ENCODE data around the gene MEPCE. TPM values are rescaled to one million over a fixed set of nuclear protein-coding genes. Genes with fewer than 3 reads are reported as not detected.
A peak's percentile ranks its signal among the peaks of the same experiment; 100 is the strongest.

MEPCE gene
- total RNA-seq, 2 donors from 2014 or later: 53.0 to 83.5 TPM

DNA sequence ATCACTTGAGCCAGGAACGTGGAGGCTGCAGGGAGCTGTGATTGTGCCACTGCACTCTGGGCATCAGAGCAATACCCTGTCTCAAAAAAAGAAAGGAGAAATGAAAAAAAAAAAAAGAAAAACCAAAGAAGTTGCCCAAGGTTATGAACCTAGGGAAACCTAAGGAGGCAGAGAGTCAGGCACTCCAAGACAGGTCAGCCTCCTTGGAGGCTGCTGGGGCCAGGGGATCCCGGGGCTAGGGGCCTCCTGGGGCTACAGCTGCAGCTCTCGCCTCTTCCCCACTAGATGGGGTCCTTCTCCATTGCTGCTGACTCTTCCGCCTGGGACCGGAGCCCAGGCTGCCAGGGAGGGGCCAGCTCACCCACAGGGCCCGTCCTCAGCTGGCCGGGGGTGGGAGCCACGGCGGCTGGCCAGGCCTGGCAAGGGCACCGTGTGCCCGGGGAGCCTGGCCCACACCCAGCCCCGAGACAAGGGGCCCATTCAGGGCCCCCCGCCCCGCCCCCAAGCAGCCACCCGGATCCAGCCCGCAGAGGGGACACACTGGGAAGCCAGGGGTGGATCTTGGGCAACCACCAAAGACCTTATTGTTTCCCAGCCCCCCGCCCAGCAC, 36.2 kb downstream of the MEPCE start:
- Mint-ChIP-seq H3K9me3 (no peaks in the 10 kb centered on the region), H3K36me3 (no peaks in the 10 kb centered on the region), H3K27ac (no peak overlapping the region)
- peak; percentile 15 to 17 for ATAC-seq
- no peak for DNase-seq (ENCODE audit: low spot score in 2 of 2)

DNA sequence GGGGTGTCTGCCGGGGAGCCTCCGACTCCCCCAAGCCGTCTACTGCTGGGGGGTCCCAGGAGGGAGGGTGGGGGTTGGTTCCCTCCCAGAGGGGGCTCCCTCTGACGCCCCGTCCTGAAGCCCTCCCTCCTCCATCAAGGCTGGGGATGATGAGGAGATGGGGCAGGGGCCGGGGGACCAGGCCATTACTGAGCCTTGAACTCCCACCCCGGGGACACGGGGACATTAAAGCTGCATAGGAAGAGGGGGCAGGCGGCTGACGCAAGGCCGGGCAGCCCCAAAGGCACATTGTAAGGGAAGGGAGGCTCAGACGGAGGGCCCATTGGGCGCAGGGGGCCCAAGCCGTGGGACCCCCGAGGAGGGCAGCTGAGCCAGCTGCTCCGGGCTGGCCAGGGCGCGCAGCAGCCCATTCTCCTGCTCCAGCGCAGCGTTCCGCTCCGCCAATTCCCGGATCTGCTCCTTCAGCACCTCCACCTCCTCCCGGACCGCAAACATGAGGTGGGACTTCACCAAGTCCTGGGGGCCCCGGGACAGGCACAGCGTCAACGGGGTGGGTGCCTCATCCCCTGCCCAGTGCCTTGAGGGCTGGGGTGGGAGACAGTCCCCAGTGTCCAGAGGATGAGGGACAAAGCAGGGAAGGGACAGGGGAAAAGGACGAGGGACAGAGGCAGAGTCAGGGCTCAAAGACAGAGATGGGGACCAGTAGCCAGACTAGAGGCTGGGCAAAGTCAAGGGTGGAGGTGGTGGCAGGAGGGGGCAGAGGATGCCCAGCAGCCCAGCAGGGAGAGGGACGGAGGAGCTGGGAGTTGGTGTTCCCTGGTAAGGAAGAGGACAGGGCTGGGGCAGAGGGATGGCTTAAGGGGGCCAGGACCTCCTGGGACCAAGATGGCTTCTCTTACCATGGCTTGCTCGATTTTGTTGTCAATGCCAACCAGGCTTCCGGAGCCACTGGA, 37.3 kb downstream of the MEPCE start:
- no peak for DNase-seq (ENCODE audit: low spot score in 2 of 2)
- Mint-ChIP-seq H3K36me3 (no peaks in the 10 kb centered on the region), H3K27ac (peak overlapping the region; percentile 29 to 72), H3K9me3 (no peaks in the 10 kb centered on the region)
- no peak for ATAC-seq

DNA sequence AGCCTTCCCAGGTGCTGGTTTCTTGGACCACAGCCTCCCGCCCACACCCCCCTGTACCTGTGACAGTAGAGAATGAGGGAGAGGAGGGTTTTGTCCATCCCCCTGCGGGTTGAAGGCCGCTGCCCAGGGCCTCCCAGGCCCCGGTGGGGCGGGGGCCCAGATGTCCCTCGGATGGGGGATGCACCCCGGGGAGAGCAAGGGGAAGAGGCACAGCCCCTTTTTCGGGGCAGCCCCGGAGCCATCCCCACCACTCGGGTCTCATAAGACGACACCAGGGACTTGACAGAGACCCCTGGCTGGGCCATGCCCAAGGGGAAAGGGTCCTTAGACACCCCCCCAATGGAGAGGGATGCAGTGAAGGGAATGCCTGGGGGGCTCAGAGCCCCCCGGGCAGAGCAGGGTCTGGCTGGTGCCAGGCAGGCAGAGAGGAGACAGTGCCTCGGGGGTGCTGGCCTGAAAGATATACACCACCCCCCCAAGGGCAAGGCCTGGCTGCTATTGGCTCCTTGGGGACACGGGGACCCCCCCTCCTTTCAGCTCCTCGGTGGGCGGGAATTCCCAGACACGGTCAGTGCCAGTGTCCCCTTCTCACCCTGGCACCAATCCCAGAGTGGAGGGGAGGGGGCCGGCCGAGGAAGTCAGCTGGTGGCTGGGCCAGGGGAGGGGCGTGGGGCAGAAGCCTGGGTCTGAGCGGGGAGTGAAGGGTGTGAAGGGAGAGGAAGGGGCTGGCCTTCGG, 38.2 kb downstream of the MEPCE start:
- Mint-ChIP-seq H3K36me3 (no peaks in the 10 kb centered on the region), H3K27ac (peak overlapping the region in 1 of 2 donors; percentile 29)

DNA sequence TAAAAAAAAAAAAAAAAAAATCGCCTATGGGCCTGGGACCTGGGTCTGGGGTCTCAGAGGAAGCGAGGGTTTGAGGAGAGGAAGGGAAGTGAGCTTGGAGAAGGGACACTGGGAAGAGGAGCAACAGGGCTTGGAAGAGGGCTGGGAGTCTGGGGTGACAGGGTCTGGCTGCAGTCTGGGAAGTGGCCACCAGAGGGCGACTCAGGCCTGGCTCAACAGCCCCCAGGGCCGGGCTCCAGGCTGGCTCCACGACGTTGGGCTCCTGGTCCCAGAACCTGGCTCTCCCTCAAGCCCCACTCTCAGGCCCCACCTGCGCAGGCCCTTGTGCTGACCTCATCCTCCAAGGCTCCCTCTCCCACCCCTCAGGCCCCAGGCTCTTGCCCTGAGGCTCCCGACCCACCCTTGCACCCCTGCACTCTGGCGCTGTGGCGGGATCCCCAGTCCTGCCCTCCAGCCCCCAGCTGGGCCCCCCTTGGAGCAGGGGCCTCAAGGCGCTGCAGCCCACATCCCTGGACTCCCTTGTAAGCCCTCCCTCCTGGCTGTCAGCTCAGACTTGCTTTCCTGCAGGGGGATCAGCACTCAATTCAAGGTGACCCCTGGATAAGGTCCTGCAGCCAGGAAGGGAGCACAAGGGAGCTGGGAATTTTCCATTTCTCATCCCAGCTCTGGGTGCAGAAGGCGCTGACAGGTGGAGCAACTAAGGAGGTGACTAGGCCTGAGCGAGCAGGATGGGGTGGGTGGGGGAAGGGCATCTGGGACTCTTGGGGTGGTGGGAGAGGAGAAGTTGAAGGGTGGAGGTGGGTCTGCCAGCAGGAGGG, 39.8 kb downstream of the MEPCE start:
- H3K27ac Mint-ChIP-seq: no peak overlapping the region
- peak; percentile 78 to 88 for ATAC-seq
- DNase-seq (ENCODE audit: low spot score in 2 of 2): peak; percentile 79 to 90
- H3K9me3 Mint-ChIP-seq: no peaks in the 10 kb centered on the region
- peaks cover 4 to 8% of the 10 kb centered on the region in 2 donors for H3K36me3 Mint-ChIP-seq

More for the DNA sequence above, 38.2 kb downstream of the MEPCE start:
- DNase-seq (ENCODE audit: low spot score in 2 of 2): no peak
- H3K9me3 Mint-ChIP-seq: no peaks in the 10 kb centered on the region
- ATAC-seq: no peak

DNA sequence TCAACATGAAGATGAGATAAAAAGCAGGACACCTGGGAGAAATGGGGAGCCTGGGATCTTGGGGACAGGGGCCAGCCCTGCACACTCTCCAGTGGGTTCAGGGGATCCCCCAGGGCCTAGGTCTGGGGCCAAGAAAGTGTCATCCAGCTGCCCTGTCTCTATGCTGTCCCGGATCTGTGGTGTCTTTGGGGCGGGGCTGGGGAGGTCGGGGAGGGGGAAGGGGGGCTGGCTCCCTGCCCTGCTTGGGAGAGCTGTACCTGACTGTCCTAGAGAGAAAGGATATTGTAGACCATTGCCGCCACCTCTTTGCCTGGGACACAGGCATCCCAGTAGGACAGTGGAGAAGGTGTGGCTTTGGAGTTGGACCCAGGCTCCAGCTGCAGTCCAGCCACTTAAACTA, 41.4 kb downstream of the MEPCE start:
- Mint-ChIP-seq H3K36me3 (peaks cover 4 to 16% of the 10 kb centered on the region in 2 donors), H3K9me3 (no peaks in the 10 kb centered on the region), H3K27ac (peak overlapping the region in 1 of 2 donors; percentile 79)
- DNase-seq (ENCODE audit: low spot score in 2 of 2) (no peak), ATAC-seq (no peak)

GRCh38 chr7:100472121-100472851, 42.7 kb downstream of the MEPCE start:
- peak overlapping the region; percentile 75 to 90 for H3K27ac Mint-ChIP-seq
- ATAC-seq (peak in 1 of 2 donors; percentile 1), DNase-seq (ENCODE audit: low spot score in 2 of 2) (no peak)
- peaks cover 10 to 24% of the 10 kb centered on the region in 2 donors for H3K36me3 Mint-ChIP-seq
- H3K9me3 Mint-ChIP-seq: no peaks in the 10 kb centered on the region

GRCh38 chr7:100472854-100473499, 43.3 kb downstream of the MEPCE start:
- ATAC-seq (peak in 1 of 2 donors; percentile 35), DNase-seq (ENCODE audit: low spot score in 2 of 2) (no peak)
- Mint-ChIP-seq H3K27ac (peak overlapping the region; percentile 75 to 82), H3K36me3 (peaks cover 10 to 24% of the 10 kb centered on the region in 2 donors), H3K9me3 (no peaks in the 10 kb centered on the region)

DNA sequence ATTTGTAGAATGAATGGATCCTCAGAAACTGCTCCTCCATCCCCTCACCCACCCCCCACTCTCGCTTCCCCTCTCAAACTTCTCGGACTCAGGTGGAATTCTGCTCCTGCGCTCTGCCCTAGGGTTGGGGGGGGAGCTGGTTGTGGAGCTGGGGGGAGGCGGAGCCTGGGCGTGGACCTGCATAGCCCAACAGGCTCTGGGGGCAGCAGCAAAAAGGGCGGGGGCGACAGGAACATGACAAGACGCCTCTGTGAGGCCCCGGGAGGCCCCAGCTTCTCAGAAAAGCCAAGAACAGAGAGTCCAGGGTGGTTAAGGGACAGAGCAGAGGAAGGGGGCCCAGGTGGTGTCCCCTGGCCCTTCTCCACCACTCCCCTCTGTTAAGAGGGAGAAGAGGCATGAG, 45.9 kb downstream of the MEPCE start:
- ATAC-seq: no peak
- H3K9me3 Mint-ChIP-seq: no peaks in the 10 kb centered on the region
- peak overlapping the region; percentile 90 to 93 for H3K27ac Mint-ChIP-seq
- no peak for DNase-seq (ENCODE audit: low spot score in 2 of 2)
- H3K36me3 Mint-ChIP-seq: peaks cover 10 to 24% of the 10 kb centered on the region in 2 donors

- peaks cover 10 to 24% of the 10 kb centered on the region in 2 donors for H3K36me3 Mint-ChIP-seq
- no peaks in the 10 kb centered on the region for H3K9me3 Mint-ChIP-seq
- ATAC-seq (no peak), DNase-seq (ENCODE audit: low spot score in 2 of 2) (no peak)
- H3K27ac Mint-ChIP-seq: peak overlapping the region; percentile 90 to 93
Measured at GRCh38 chr7:100476101-100476780, 46.6 kb downstream of the MEPCE start.

GRCh38 chr7:100476903-100477870, 47.6 kb downstream of the MEPCE start:
- no peak for ATAC-seq
- H3K27ac Mint-ChIP-seq: peak overlapping the region; percentile 70 to 90
- H3K9me3 Mint-ChIP-seq: no peaks in the 10 kb centered on the region
- peak in 1 of 2 donors; percentile 67 for DNase-seq (ENCODE audit: low spot score in 2 of 2)
- H3K36me3 Mint-ChIP-seq: peaks cover 10 to 24% of the 10 kb centered on the region in 2 donors

GRCh38 chr7:100477871-100478267, 48.2 kb downstream of the MEPCE start:
- no peaks in the 10 kb centered on the region for H3K9me3 Mint-ChIP-seq
- ATAC-seq (no peak), DNase-seq (ENCODE audit: low spot score in 2 of 2) (no peak)
- peak overlapping the region; percentile 90 to 97 for H3K27ac Mint-ChIP-seq
- H3K36me3 Mint-ChIP-seq: peaks cover 10 to 24% of the 10 kb centered on the region in 2 donors

- ATAC-seq: peak; percentile 77 to 85
- Mint-ChIP-seq H3K27ac (peak within 1 kb of the TSS; percentile 90 to 97), H3K36me3 (peaks cover 6 to 20% of the 10 kb centered on the region in 2 donors), H3K9me3 (no peaks in the 10 kb centered on the region)
- DNase-seq (ENCODE audit: low spot score in 2 of 2): peak; percentile 91
Measured at GRCh38 chr7:100478958-100479660, 49.5 kb downstream of the MEPCE start, which contains the start of gene TSC22D4. Gene TSC22D4, minus strand, starts transcription at chr7:100479214. Its CDS starts 1,176 bp downstream, at chr7:100478038.

GRCh38 chr7:100481466-100481865, 51.8 kb downstream of the MEPCE start:
- no peak for DNase-seq (ENCODE audit: low spot score in 2 of 2)
- H3K9me3 Mint-ChIP-seq: no peaks in the 10 kb centered on the region
- no peak for ATAC-seq
- H3K36me3 Mint-ChIP-seq: peaks cover 6 to 9% of the 10 kb centered on the region in 2 donors
- no peak overlapping the region for H3K27ac Mint-ChIP-seq

All from activated naive CD4-positive, alpha-beta T cell treated with anti-CD3 and anti-CD28 coated beads, Interleukin-2, amount 50 U/mL, for 72 hours (primary cell).